ENCODE results near the gene DNAAF1. TPM values are rescaled to one million over a fixed set of nuclear protein-coding genes. Genes with fewer than 3 reads are reported as not detected.

The DNAAF1 gene
- total and polyA plus RNA-seq, 2 of the 4 experiments (the other 2 are of a cell fraction), result 0.05 TPM; not detected in 1

- Histone ChIP-seq H3K9ac (ENCODE audit: low read depth, low read length) (no peak overlapping the region), H3K27ac (ENCODE audit: insufficient read depth, low read length) (no peak overlapping the region), H2BK15ac (ENCODE audit: low read depth, low read length) (no peak overlapping the region), H4K8ac (ENCODE audit: low read depth in 2 of 2, low read length in 2 of 2) (no peak overlapping the region), H2BK5ac (ENCODE audit: low read depth, low read length, poor library complexity, severe bottlenecking) (no peak overlapping the region), H4K20me1 (ENCODE audit: insufficient read depth, low read length) (no peaks in the 10 kb centered on the region), H3K23ac (ENCODE audit: low read depth, low read length) (no peak overlapping the region), H3K36me3 (ENCODE audit: control insufficient read depth, insufficient read depth, low read length) (no peaks in the 10 kb centered on the region), H3K18ac (ENCODE audit: low read depth, low read length) (no peak overlapping the region), H3K4me1 (ENCODE audit: control insufficient read depth, insufficient read depth, low read length) (no peaks in the 10 kb centered on the region), H3K4me2 (ENCODE audit: low read depth, low read length) (no peak overlapping the region), H4K91ac (ENCODE audit: insufficient read depth, low read depth, low read length) (no peak overlapping the region), H2BK120ac (ENCODE audit: low read depth, low read length) (no peak overlapping the region), H3K27me3 (ENCODE audit: control insufficient read depth, insufficient read depth, low read length) (peaks cover 19% of the 10 kb centered on the region), H3K4me3 (ENCODE audit: insufficient read depth, low read depth, low read length) (no peak overlapping the region), H2AFZ (replicated peaks; ENCODE audit: low read length, poor library complexity) (no peak overlapping the region), H3K79me1 (ENCODE audit: low read depth in 1 of 2, low read length in 2 of 2) (peaks cover 3 to 4% of the 10 kb centered on the region in 2 experiments; a peak in 3 of 4 replicates), H3K56ac (ENCODE audit: extremely low read depth, insufficient read depth, low read length) (no peak overlapping the region), H2AK9ac (replicated peaks; ENCODE audit: low read depth, low read length, poor library complexity) (no peak overlapping the region), H2BK20ac (ENCODE audit: low read depth, low read length) (no peak overlapping the region), H3K14ac (replicated peaks; ENCODE audit: low read depth, low read length) (no peak overlapping the region), H4K5ac (ENCODE audit: low read depth, low read length) (no peak overlapping the region), H3K9me1 (ENCODE audit: insufficient read depth, low read length) (0 out of 2 replicates have a peak, but pooled peaks cover 3% of the 10 kb centered on the region), H3K9me3 (ENCODE audit: control insufficient read depth, insufficient read depth, low read length) (no peaks in the 10 kb centered on the region), H2AK5ac (ENCODE audit: low read depth, low read length) (no peak overlapping the region), H3K4ac (ENCODE audit: low read depth, low read length) (no peak overlapping the region)
- no peak for DNase-seq
- POLR2A ChIA-PET (ENCODE audit: unreplicated experiment), result no interaction called here
- BruUV-seq (replicated peaks), result no TSS peak
- no peak for ATAC-seq (ENCODE audit: low read depth)
- dilution Hi-C loops (cut with HindIII; ENCODE audit: low sequenced_read_pairs, unreplicated experiment) (no loop called here), intact Hi-C loops (cut with micrococcal nuclease) (no loop called here), in situ Hi-C loops (cut with MboI; ENCODE audit: low sequenced_read_pairs) (no loop called here)
- 75% methylated on average over 8 of the region's 16 CpGs; no CpG with 5 or more reads in 1 of the 2 experiments for WGBS, 2 experiments (ENCODE audit: extremely low coverage in 2 of 2, insufficient read length in 1 of 2)
- CTCF ChIA-PET, result no interaction called here
- no peak for TF ChIP-seq MAZ (IDR thresholded peaks at IDR 0.05; ENCODE audit: borderline replicate concordance, low read depth, low read length)
- TF ChIP-seq ELK1 (IDR thresholded peaks at IDR 0.05; ENCODE audit: borderline replicate concordance, low read depth, low read length), result no peak
- TF ChIP-seq MAFK (IDR thresholded peaks at IDR 0.05; ENCODE audit: low read depth, low read length), result no peak
- TF ChIP-seq CEBPB (IDR thresholded peaks at IDR 0.05; ENCODE audit: low read depth, low read length), result no peak
- no peak for TF ChIP-seq CTCF (conservative IDR thresholded peaks at IDR 0.05; ENCODE audit: low read depth, low read length)
These were observed 46.4 kb downstream of the DNAAF1 start for GRCh38 chr16:84191466-84191865.
